ENCODE measurements around the gene ACTN3.

DNA sequence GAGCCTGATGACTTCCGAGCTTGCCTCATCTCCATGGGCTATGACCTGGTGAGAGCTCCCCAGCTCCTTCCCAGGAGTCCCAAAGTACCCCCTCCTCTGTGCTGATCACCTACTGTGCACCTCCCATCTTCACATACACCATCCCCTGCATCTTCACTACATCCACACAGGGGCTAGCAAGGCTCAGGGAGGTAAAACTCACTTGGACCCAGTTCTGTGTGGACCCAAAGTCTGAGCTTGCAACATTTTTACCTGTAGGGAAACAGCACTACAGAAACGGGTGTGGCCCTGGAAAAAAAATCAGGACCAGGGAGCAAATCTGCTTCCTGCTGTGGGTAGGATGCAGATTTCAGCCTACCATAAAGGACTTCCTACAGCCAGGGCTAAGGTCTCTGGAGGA is 15.6 kb downstream of the ACTN3 start:
- TF ChIP-seq CTCF (conservative IDR thresholded peaks at IDR 0.05 in 1 of 2, IDR thresholded peaks at IDR 0.05 in 1 of 2; ENCODE audit: extremely low read depth in 1 of 2, insufficient read depth in 1 of 2, low read depth in 1 of 2, low read length in 2 of 2) (no peak), EZH2 (IDR thresholded peaks at IDR 0.05; ENCODE audit: borderline replicate concordance, low read length) (no peak)

Data from mammary epithelial cell (primary cell).